ENCODE results near the gene FAM151B.
A peak's percentile ranks its signal among the peaks of the same experiment; 100 is the strongest.

FAM151B gene, protein sequence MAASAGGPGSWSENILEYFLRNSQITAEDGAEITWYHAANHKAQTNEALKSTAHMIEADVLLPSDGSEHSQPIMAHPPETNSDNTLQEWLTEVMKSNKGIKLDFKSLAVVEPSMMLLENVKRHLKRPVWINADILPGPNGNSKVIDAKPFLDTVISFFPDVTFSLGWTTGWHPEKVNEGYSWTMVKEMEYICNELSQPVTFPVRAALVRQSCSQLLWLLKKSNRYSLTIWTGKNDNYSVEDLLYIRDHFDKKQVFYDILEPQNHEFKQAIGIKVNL

DNA sequence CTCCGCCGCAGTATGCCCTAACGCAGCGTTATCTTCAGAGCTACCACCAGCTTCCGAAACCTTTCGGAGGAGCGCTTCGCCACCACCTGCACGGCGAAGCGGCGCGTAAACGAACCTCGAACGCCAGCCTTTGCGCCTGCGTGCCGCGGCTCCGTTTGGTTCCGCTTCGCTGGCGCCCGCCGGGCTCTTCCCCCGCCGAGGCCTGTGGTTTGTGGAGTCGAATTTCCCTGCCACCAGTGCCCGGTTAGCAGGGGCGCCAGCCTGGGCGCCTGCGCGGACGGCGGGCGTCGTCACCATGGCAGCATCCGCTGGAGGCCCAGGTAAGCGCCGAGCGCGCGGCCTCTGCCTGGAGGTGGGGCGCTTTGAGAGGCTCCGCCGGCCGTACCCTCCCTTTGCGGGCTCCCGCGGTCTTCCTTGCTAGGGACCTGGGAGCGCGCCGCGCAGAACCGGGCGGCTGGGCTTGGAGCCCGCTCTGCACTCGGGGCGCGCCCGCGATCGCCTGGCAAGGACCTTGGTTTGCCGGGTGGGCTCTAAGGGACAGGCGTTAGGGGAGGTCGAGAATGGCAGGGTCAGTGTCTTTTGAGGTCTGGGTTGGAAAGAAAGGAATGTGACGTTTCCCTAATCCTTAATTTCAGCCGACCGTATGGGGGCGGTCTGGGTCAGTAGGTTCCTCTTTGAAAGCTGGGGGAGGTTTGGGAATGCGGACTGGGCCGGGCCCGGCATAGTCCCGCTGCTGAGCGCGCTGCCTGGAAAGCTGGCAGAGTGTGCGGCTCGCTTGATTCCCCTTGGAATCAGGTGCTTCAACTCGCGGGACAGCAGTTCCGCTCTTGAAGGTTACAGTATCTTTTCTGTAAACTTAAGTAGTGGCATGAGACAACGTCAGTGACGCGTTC lies at the start of gene FAM151B:
Gene FAM151B, plus strand, starts transcription at position 272 of the 893 bp plus-strand sequence. Its CDS starts 24 bp downstream, at position 296.
- peak within 1 kb of the TSS; percentile 79 for H3K4me3 ChIP-seq (replicated peaks; ENCODE audit: low read depth, low read length)
- TF ChIP-seq, protein P1, sequence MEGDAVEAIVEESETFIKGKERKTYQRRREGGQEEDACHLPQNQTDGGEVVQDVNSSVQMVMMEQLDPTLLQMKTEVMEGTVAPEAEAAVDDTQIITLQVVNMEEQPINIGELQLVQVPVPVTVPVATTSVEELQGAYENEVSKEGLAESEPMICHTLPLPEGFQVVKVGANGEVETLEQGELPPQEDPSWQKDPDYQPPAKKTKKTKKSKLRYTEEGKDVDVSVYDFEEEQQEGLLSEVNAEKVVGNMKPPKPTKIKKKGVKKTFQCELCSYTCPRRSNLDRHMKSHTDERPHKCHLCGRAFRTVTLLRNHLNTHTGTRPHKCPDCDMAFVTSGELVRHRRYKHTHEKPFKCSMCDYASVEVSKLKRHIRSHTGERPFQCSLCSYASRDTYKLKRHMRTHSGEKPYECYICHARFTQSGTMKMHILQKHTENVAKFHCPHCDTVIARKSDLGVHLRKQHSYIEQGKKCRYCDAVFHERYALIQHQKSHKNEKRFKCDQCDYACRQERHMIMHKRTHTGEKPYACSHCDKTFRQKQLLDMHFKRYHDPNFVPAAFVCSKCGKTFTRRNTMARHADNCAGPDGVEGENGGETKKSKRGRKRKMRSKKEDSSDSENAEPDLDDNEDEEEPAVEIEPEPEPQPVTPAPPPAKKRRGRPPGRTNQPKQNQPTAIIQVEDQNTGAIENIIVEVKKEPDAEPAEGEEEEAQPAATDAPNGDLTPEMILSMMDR (IDR thresholded peaks at IDR 0.05; ENCODE audit: low read length, missing control alignments), result peak; percentile 21
- DNase-seq (ENCODE audit: low read depth), result peak; percentile 88

DNA sequence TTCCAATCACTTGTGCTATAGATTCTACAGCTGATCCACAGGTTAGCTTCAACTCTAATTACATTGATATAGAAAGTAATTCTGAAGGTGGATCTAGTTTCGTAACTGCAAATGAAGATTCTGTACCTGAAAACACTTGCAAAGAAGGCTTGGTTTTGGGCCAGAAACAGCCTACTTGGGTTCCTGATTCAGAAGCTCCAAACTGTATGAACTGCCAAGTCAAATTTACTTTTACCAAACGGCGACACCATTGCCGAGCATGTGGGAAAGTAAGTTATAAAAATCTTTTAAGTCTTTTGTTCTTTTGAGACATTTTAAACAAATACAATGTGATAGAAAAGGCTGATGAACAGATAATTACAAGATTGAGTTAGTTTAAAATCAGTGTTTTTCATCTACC lies 49.2 kb upstream of the FAM151B start:
- no peak overlapping the region for H3K4me3 ChIP-seq (replicated peaks; ENCODE audit: low read depth, low read length)
- DNase-seq (ENCODE audit: low read depth), result no peak
- TF ChIP-seq, protein P1 (IDR thresholded peaks at IDR 0.05; ENCODE audit: low read length, missing control alignments), result no peak

DNA sequence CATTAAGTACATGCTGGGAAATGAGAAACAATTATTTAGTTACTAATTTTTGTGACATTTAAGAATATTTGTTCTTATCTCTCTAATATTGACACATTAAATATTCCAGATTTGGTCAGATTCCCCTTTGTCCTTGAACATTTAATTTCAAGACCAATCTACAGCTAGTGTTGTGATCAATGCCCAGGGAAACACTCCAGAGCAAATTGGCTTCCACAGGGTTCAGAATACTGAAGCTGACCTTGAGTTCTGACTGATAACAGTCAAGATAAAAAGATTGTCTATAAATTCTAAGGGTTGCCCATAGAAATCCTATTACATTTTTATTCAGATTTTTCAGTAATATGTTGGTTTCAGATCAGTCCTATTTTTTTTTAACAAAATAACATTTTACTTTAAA lies 48.7 kb upstream of the FAM151B start:
- no peak overlapping the region for H3K4me3 ChIP-seq (replicated peaks; ENCODE audit: low read depth, low read length)
- TF ChIP-seq, protein P1 (IDR thresholded peaks at IDR 0.05; ENCODE audit: low read length, missing control alignments), result no peak
- DNase-seq (ENCODE audit: low read depth), result no peak

DNA sequence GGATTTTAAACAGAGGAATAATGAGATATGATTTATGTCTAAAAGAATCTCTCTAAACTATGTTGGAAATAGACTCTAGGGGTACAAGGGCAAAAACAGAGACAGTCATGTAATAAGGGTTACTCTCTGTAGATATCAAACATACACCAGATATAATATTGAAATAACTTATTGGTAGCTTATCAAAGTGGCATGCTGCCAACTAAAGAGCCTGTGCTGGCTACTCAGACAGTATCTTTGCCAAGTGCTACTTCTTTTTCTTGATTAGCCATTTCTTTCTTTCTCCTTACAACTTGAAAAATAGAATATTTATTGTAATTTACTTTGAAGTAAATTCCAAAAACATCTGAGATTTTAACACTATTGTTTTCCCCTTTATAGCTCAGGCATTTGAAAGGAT lies 45.2 kb upstream of the FAM151B start:
- DNase-seq (ENCODE audit: low read depth), result no peak
- TF ChIP-seq, protein P1 (IDR thresholded peaks at IDR 0.05; ENCODE audit: low read length, missing control alignments), result no peak
- no peak overlapping the region for H3K4me3 ChIP-seq (replicated peaks; ENCODE audit: low read depth, low read length)

DNA sequence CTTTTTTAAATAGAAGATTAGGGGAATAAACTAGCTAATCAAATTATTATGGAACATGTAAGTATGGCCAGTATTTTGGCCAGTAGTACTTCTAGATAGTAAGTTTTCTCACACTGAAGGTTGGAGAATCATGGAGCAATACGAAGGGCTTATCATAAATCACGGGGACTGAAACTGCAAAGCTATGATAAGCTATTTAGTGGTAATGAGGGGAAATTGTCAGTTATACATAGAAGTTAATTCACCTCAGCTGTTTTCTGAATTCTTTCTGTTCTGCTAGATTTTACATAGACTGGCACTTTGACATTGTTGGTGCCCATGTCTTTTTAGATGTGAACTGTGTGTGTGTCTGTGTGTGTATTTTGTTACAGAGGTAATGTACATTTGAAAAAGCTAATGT lies 34.5 kb upstream of the FAM151B start:
- DNase-seq (ENCODE audit: low read depth), result no peak
- H3K4me3 ChIP-seq (replicated peaks; ENCODE audit: low read depth, low read length), result no peak overlapping the region
- TF ChIP-seq, protein P1 (IDR thresholded peaks at IDR 0.05; ENCODE audit: low read length, missing control alignments), result no peak

DNA sequence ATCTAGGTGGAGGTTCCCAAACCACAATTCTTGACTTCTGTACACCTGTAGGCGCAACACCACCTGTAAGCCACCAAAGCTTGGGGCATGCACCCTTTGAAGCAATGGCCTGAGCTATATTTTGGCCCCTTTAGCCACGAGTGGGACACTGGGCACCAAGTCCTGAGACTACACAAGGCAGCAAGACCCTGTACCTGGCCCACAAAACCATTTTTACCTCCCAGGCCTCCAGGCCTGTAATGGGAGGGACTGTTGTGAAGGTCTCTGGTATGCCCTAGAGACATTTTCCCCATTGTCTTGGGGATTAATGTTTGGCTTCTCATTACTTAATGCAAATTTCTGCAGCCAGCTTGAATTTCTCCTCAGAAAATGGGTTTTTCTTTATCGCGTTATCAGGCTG lies 24.6 kb upstream of the FAM151B start:
- DNase-seq (ENCODE audit: low read depth), result no peak
- TF ChIP-seq, protein P1 (IDR thresholded peaks at IDR 0.05; ENCODE audit: low read length, missing control alignments), result no peak
- H3K4me3 ChIP-seq (replicated peaks; ENCODE audit: low read depth, low read length), result no peak overlapping the region
